ENCODE data around the gene SSTR4. TPM values are rescaled to one million over a fixed set of nuclear protein-coding genes. Genes with fewer than 3 reads are reported as not detected.

Gene SSTR4
- total RNA-seq, 1 donor from 2014 or later, result not detected

DNA sequence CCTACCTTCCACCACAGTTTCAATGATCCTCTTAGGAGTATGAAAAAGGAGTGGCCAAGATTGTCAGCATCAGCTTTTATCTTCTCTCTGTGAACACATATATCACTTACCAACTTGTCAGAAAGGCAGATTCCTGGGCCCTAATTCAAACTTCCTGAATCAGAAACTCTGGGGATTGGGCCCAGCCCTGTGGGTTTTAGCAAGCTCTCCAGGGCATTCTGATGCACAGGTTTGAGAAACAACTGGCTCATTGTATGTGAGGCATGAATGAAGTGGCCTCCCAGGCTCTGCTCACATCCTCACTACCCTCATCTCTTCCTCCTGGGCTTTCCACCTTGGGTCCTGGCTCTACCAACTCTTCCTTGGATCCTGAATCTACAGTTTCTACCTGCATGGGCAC is 27.5 kb downstream of the SSTR4 start:
- ATAC-seq, result no peak
- H3K27ac ChIP-seq, result no peak overlapping the region
- intact Hi-C loops (cut with DNase I), result no loop called here

DNA sequence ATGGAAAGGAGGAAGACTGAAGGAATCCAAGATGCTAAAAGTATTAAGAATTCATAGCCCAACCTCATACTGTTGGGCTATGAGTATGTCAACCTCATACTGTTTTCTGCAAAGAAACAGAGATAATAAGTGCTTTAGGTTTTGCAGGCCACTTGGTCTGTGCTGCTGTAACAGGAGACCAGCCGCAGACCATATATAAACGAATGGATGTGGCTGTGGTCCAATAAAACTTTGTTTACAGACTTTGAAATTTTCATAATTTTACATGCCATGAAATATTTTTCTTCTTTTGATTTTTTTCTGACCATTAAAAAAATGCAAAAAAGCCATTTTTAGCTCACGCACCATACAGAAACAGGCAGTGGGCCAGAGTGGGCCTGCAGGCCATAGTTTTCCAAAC is 28.1 kb downstream of the SSTR4 start:
- ATAC-seq, result no peak
- H3K27me3 ChIP-seq, result no peaks in the 10 kb centered on the region
- no peaks in the 10 kb centered on the region for H3K36me3 ChIP-seq
- no peak for DNase-seq
- intact Hi-C loops (cut with DNase I), result no loop called here
- peaks cover 38% of the 10 kb centered on the region for H3K4me1 ChIP-seq
- H3K4me3 ChIP-seq, result no peak overlapping the region
- no peak overlapping the region for H3K27ac ChIP-seq
- H3K9me3 ChIP-seq, result no peaks in the 10 kb centered on the region
- TF ChIP-seq, protein P1, sequence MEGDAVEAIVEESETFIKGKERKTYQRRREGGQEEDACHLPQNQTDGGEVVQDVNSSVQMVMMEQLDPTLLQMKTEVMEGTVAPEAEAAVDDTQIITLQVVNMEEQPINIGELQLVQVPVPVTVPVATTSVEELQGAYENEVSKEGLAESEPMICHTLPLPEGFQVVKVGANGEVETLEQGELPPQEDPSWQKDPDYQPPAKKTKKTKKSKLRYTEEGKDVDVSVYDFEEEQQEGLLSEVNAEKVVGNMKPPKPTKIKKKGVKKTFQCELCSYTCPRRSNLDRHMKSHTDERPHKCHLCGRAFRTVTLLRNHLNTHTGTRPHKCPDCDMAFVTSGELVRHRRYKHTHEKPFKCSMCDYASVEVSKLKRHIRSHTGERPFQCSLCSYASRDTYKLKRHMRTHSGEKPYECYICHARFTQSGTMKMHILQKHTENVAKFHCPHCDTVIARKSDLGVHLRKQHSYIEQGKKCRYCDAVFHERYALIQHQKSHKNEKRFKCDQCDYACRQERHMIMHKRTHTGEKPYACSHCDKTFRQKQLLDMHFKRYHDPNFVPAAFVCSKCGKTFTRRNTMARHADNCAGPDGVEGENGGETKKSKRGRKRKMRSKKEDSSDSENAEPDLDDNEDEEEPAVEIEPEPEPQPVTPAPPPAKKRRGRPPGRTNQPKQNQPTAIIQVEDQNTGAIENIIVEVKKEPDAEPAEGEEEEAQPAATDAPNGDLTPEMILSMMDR (IDR thresholded peaks at IDR 0.05), result no peak

More for the DNA sequence above, 27.5 kb downstream of the SSTR4 start:
- Histone ChIP-seq H3K4me3 (no peak overlapping the region), H3K27me3 (no peaks in the 10 kb centered on the region), H3K9me3 (no peaks in the 10 kb centered on the region), H3K4me1 (peaks cover 38% of the 10 kb centered on the region), H3K36me3 (no peaks in the 10 kb centered on the region)
- no peak for DNase-seq
- TF ChIP-seq, protein P1 (IDR thresholded peaks at IDR 0.05), result no peak

DNA sequence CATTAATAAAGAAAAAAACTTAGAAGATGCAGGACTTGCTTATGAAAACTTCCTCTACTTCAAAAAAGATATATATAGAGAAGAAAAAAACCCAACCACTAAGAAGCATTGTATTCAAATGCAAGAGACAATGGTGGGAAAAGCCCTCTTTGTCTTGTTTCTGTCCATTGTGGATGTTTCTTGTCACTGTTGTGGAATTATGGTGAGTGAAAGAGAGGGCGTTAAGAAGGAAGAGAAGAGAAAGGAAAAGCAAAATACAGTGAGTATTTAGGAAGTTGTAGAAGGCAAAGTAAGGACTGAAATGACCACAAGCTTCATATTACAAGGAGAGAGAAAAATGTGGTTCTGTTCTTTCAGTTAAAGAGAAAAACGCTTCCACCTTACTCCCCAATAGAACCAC is 28.5 kb downstream of the SSTR4 start:
- Histone ChIP-seq H3K4me3 (no peak overlapping the region), H3K36me3 (no peaks in the 10 kb centered on the region), H3K27ac (no peak overlapping the region), H3K9me3 (no peaks in the 10 kb centered on the region), H3K27me3 (no peaks in the 10 kb centered on the region), H3K4me1 (peaks cover 38% of the 10 kb centered on the region)
- intact Hi-C loops (cut with DNase I), result no loop called here
- DNase-seq (no peak), ATAC-seq (no peak)
- TF ChIP-seq, protein P1 (IDR thresholded peaks at IDR 0.05), result no peak

DNA sequence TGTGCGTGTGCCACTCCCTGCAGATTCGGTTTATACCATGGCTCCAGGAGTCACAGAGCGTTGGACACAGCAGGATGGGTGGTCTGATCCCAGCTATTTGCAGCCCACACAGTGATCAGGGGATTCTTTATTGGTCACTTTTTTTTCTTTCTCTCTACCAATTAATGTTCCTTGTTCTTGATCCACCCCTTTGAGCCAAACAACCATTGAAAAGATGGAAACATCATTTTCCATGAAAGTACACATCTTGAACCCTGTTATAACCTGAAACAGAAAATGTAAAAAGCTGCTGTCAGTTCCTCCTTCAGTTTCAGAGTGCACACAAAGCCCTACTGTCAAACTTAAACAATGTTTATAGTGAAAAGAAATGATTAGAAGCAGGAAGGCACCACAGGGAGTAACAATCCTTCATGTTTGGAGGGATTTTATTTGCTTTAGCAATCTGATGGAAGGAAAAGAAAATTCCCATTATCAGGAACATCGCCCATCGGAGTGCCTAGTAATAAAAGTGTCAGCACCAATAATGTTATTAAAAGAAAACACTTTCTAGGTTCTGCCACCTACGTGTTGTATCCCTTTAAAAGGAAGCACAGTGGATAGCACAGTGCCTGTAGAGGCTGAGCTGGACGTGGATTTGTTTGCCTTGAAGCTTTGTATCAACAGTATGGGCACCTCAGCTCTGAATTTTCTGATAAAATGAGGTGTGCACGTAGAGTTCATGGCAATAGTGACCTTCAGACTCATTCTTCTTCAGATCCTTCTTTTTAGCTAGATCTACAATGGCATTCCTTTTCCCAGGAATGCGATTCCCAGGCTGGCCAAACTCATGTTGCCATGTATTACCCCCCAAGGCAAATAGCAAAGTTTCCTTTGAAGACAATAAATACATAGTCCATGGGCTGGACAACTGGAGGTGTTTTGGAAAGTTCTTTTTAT is 30.4 kb downstream of the SSTR4 start:
- TF ChIP-seq, protein P1 (IDR thresholded peaks at IDR 0.05), result no peak
- intact Hi-C loops (cut with DNase I), result no loop called here
- DNase-seq (no peak), ATAC-seq (no peak)
- Histone ChIP-seq H3K4me3 (no peak overlapping the region), H3K9me3 (no peaks in the 10 kb centered on the region), H3K4me1 (peaks cover 23% of the 10 kb centered on the region), H3K36me3 (no peaks in the 10 kb centered on the region), H3K27me3 (no peaks in the 10 kb centered on the region), H3K27ac (no peak overlapping the region)

DNA sequence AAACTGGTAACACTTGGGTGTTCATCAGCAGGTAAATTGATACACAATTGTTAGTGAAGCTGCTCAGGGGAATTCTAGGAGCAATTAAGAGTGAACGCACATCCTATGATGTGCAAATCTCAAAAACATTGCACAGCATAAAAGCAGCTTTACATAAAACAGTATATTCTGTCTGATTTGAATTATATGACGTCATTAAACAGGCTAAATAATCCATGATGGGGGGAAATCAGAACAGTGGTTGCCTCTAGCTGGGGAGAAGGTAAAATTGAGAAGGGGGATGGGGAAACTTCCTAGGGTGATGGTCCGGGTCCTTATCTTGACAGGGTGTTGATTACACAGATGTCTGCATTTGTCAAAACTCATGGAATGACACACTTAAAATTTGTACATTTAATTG is 31.7 kb downstream of the SSTR4 start:
- no peak overlapping the region for H3K4me3 ChIP-seq
- H3K36me3 ChIP-seq, result no peaks in the 10 kb centered on the region
- peaks cover 11% of the 10 kb centered on the region for H3K4me1 ChIP-seq
- ATAC-seq, result no peak
- H3K27ac ChIP-seq, result no peak overlapping the region
- TF ChIP-seq, protein P1 (IDR thresholded peaks at IDR 0.05), result no peak
- no peak for DNase-seq
- H3K9me3 ChIP-seq, result no peaks in the 10 kb centered on the region
- no peaks in the 10 kb centered on the region for H3K27me3 ChIP-seq
- intact Hi-C loops (cut with DNase I), result no loop called here

All from upper lobe of right lung (tissue), 1 donor.